Skeletal muscle satellite cell (primary cell): ENCODE results near the gene SGO1. TPM values are rescaled to one million over a fixed set of nuclear protein-coding genes. Genes with fewer than 3 reads are reported as not detected.

Experiments used
- H3K27me3 ChIP-seq: 2 replicates; pipeline ENCODE4 v1.7.0; 2013; ENCODE audit warnings: low read length; ENCODE audit not compliant: control insufficient read depth, insufficient read depth
- H3K36me3 ChIP-seq: 2 replicates; pipeline ENCODE4 v1.7.0; 2013; ENCODE audit warnings: mild to moderate bottlenecking, control low read depth, low read length; ENCODE audit not compliant: insufficient read depth
- H3K4me1 ChIP-seq: 2 replicates; pipeline ENCODE4 v1.7.0; 2013; ENCODE audit warnings: low read length; ENCODE audit not compliant: control insufficient read depth, insufficient read depth
- H3K4me2 ChIP-seq: 2 replicates; pipeline ENCODE4 v1.7.0; 2013; ENCODE audit warnings: mild to moderate bottlenecking, low read length
- H3K4me3 ChIP-seq: 2 replicates; pipeline ENCODE4 v1.7.0; 2013; ENCODE audit warnings: low read length
- H3K9ac ChIP-seq: 2 replicates; pipeline ENCODE4 v1.7.0; 2013; ENCODE audit warnings: mild to moderate bottlenecking, low read depth, low read length, moderate library complexity
- H3K9me3 ChIP-seq: replicated peaks from 2 replicates; pipeline ENCODE4 v1.7.0; 2013; ENCODE audit warnings: mild to moderate bottlenecking, control low read depth, low read length
- small RNA-seq: library from RNA; depleted of rRNA; stranded (forward); fragments of <200 nt; gene quantifications from one replicate; pipeline ENCODE3, GENCODE V24; 2012

Gene SGO1

GRCh38 chr3:20130106-20130505 lies 55.9 kb downstream of the SGO1 start:
- H3K9me3 ChIP-seq: no peaks in the 10 kb centered on the region
- H3K4me3 ChIP-seq: no peak overlapping the region
- H3K36me3 ChIP-seq: no peaks in the 10 kb centered on the region
- no peaks in the 10 kb centered on the region for H3K27me3 ChIP-seq
- no peak overlapping the region for H3K4me2 ChIP-seq
- H3K9ac ChIP-seq: no peak overlapping the region
- H3K4me1 ChIP-seq: peaks cover 5% of the 10 kb centered on the region

GRCh38 chr3:20128358-20128757 lies 57.6 kb downstream of the SGO1 start:
- Histone ChIP-seq H3K4me1 (peaks cover 5% of the 10 kb centered on the region), H3K36me3 (no peaks in the 10 kb centered on the region), H3K9ac (no peak overlapping the region), H3K4me3 (no peak overlapping the region), H3K9me3 (no peaks in the 10 kb centered on the region), H3K4me2 (no peak overlapping the region), H3K27me3 (no peaks in the 10 kb centered on the region)

- H3K9ac ChIP-seq: no peak overlapping the region
- H3K4me3 ChIP-seq: no peak overlapping the region
- H3K27me3 ChIP-seq: no peaks in the 10 kb centered on the region
- H3K9me3 ChIP-seq: no peaks in the 10 kb centered on the region
- H3K4me1 ChIP-seq: peaks cover 5% of the 10 kb centered on the region
- H3K4me2 ChIP-seq: peak overlapping the region; percentile 56
- peaks cover 4% of the 10 kb centered on the region for H3K36me3 ChIP-seq
Measured at GRCh38 chr3:20125897-20126296, 60.1 kb downstream of the SGO1 start.

GRCh38 chr3:20125289-20125688 lies 60.7 kb downstream of the SGO1 start:
- Histone ChIP-seq H3K4me3 (no peak overlapping the region), H3K36me3 (peaks cover 4% of the 10 kb centered on the region)

GRCh38 chr3:20123131-20123652 lies 62.8 kb downstream of the SGO1 start:
- Histone ChIP-seq H3K4me2 (no peak overlapping the region), H3K27me3 (no peaks in the 10 kb centered on the region), H3K9me3 (no peaks in the 10 kb centered on the region), H3K4me1 (peaks cover 5% of the 10 kb centered on the region), H3K36me3 (peaks cover 4% of the 10 kb centered on the region), H3K9ac (no peak overlapping the region), H3K4me3 (no peak overlapping the region)

More at GRCh38 chr3:20125289-20125688, 60.7 kb downstream of the SGO1 start:
- H3K4me1 ChIP-seq: peaks cover 5% of the 10 kb centered on the region
- no peaks in the 10 kb centered on the region for H3K9me3 ChIP-seq
- H3K4me2 ChIP-seq: no peak overlapping the region
- H3K27me3 ChIP-seq: no peaks in the 10 kb centered on the region
- H3K9ac ChIP-seq: no peak overlapping the region

- H3K4me3 ChIP-seq: no peak overlapping the region
- H3K9me3 ChIP-seq: no peaks in the 10 kb centered on the region
- H3K27me3 ChIP-seq: no peaks in the 10 kb centered on the region
- H3K9ac ChIP-seq: no peak overlapping the region
- H3K36me3 ChIP-seq: peaks cover 4% of the 10 kb centered on the region
- H3K4me1 ChIP-seq: peaks cover 5% of the 10 kb centered on the region
- no peak overlapping the region for H3K4me2 ChIP-seq
Measured at GRCh38 chr3:20121088-20121487, 64.9 kb downstream of the SGO1 start.

Small RNAs within 50 kb of the gene (small RNA-seq; reads per million reads assigned to genes)
- gene MIR3135A: not detected
